GM11168 (cell line): ENCODE results near the gene UGT1A3.

Experiments
- in situ Hi-C: fragments of 300-500 bp; cut with MboI; formaldehyde crosslinking; loops from one replicate; pipeline ENCODE4 v1.12.0; 2022; ENCODE audit warnings: low sequenced_read_pairs; ENCODE audit not compliant: unreplicated experiment

UGT1A3 gene

GRCh38 chr2:233811732-233812131 is 82.9 kb downstream of the UGT1A3 start:
- in situ Hi-C loops = no loop called here

DNA sequence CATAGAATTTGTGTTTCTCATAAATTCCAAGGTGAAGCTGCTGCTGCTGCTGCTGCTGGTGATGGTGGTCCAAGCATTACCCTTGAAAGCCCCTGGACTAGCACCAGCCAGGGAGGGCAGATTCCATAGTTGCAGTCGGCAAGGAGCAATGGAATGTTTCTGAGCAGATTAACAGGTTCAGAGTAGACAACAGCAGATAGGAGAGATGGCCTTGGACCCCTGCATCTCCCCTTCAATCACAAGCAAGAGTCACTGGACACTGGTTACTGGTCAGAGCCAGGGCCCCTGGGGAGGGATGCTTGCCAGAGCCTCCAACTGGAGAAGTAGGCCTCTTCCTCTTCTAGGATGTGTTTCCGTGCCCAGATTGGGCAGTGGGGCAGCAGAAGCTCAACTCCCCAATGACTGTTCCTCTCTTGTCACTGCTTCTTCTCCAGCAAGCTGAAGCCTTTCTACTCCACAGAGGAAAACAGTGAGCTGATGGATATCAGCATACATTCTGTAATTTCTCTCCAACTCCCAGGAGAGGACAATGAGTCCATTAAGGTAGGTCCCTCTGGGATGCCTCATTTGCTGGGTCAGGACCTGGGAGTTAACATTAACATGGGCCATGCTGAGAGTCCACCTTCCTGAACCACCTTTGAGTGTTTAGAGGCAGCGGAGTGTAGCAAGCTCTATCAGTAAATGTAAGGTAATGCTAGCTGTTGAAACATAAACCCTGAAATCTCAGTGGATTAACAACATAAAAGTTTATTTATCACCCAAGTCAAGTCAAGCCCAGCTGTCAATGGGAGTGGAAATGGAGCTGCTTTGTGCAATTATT is 84.6 kb downstream of the UGT1A3 start:
- in situ Hi-C loops = no loop called here

DNA sequence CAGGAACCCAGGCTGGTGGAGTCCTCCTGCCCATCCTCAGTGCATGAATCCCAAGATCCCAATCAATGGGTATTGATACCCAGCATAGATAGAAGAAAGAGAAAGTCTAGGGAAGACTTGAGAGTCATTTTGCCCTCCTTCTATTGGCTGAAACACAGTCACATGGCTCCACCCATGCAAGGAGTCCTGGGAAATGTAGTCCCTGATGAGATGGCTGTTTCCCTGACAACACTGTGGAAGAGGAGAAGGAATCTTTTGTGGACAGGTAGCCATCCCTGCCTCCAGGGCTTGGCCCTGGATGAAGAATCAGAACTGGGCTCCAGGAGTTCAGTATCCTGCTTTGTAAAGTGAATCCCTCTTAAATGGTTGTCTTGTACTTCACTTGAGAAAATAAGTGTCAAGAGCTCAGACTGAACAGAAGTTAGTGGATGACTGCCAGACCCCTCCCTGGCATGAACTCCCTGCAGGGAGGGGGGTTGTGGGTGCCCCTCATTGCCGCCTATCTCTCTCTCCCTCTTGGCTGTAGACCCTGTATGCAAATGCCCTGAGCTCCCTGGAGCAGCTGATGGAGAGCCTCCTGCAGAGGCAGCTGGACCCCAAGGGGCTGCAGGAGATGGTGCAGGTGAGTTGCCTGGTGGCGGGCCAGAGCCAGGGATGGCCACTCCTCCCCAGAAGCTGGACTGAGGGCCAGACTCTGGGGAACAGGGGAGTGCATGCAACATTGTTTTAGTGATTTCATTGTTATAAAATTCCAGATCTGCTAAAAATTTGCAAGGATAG is 85.4 kb downstream of the UGT1A3 start:
- in situ Hi-C loops = no loop called here

- in situ Hi-C loops = no loop called here
Measured at GRCh38 chr2:233815861-233816260, 87.0 kb downstream of the UGT1A3 start.

DNA sequence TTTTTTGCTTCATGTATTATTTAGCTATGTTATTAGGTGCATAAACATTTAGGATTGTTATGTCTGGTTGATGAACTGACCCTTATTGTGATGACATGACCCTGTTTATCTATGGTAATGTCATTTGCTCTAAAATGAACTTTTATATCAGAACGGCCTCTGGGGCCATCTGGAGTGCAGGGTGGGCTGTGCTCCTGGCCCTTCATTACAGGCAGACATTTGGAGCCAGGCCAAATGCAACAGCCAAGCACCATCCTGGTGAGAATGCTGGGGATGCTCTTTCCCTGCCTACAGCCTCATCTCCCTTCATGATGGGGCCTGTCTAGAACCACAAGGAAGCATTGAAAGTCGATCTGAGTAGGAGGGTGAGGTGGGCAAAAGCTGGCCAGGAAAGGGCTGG is 87.5 kb downstream of the UGT1A3 start:
- in situ Hi-C loops = no loop called here

GRCh38 chr2:233816771-233817170 is 87.9 kb downstream of the UGT1A3 start:
- in situ Hi-C loops = no loop called here

- in situ Hi-C loops = no loop called here
Measured at GRCh38 chr2:233817361-233817911, 88.6 kb downstream of the UGT1A3 start.

DNA sequence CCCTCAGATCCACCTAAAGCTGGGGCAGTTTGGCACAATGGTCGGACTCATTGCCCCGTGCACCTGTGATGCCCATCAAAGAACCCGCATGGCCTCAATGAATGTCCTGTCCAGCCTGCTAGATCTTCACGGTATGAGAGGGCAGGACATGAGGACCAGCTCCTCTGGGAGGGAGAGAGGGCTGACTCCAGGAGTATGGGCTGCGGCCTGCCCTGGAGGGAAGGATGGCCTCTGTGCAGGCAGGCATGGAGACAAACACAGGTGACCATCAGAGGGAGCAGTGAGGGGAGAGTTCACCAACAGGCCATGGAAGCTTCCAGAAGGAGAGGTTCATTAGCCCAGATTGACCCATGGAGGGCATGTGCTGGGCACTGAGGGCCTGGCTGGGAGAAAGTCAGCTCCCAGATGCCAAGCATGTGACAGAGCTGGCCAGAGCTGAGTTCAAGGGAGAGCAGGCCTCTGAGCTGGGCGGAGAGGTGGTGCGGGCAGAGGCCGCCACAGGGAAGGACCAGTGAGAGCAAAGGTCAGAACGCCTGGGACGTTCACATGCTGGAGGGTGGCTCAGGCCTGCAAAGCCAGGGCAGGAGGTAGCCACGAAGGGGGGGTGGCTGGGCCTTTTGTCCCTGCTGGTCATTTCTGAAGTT is 89.3 kb downstream of the UGT1A3 start:
- in situ Hi-C loops = no loop called here

DNA sequence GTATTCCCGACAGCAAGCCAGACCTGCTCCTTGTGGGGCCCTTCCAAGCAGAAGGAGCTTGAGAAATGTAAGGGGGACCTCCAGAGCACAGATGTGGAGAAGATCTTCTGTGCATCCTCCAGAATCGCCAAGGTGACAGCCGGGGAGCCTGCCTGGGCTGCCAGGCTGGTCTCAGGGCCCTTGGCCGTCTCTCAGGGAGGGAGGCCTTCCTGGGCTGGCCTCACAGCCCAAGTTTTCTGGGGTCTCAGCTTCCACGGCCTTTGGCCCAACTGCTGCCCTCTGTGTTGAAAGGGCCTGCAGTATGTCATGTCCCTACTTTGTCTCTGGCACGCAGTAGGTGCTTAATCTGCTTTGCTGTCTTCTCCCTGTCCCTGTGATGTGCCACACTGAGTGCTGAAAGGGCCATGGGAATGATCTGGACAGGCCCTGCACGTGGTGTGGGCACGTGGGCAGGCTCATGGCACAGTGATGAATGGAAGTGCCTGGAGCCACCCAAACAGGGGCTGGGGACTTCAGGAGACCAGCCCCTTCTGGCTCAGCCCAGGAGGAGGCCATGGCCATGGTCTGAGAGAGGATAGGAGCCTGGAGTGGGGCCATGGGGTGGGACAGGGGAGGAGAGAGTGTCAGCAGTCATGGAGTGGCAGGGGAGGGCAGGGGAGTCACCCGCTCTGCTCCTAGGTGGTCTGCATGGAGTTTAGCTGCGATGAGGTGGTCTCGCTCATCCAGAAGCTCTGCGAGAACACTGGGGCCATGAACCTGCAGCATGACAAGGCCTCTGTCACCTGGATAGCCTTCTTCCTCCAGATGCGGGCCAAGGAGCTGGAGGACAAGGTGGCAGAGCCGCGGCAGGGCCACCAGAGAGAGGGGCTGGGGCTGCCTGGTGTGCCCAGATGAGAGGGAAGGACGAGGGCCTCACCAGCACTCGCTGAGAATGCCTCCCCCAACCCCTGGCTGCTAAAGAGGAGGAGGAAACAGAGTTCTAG is 90.1 kb downstream of the UGT1A3 start:
- in situ Hi-C loops = no loop called here

DNA sequence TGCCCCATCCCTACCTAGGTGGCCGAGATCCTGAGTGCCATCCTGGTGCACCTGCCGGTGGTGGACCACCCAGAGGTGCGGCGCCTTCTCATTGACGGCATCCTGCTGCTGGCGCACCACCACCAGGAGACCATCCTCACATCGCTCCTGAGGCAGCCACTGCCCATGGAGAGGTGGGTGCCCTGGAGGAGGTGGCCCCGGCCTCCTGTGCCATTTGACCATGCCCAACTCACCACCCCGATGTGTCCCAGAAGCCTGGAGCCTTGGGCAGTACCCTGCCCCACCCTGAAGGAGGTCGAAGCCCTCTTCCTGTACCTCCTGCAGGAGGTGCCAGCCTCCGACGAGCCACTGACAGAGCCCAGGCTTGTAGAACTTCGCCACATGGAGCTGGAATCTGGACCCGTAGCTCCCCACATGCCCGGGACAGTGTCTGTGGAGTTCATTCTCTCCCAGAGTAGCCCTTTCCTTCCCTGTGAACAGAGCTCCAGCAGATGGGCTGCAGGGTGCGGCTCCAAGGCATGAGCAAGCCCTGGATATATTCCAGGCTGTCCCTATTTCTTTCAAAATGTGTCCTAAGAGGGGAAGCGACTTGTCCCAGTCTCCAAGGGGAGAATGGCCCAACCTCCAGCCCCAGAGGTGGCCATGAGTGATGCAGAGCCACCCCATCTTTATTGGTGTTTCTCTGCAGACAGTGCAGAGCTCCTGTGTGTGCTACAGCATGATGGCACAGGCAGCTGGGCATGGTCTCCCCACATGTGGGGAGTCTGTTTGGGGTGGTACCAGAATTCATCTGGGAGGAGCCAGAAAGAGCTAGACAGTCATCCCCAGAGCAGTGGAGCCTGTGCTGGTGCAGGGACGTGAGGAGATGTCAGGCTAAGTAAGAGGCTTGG is 91.3 kb downstream of the UGT1A3 start:
- in situ Hi-C loops = no loop called here

DNA sequence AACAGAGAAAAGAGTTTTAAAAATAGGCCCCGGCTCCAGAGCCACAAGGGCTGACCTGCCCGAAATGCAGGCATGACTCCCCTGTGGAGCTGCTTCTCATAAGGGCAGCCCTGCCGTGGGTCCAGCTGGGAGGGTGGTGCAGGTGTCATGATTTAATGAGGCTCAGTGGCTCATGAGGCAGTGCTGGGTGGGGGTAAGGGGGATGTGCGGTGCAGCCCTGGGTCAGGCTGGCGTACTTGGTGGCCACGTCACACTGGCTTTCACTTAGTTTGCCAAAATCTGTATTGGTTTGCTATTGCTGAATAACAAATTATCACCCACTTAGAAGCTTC is 91.9 kb downstream of the UGT1A3 start:
- in situ Hi-C loops = no loop called here

- in situ Hi-C loops = no loop called here
Measured at GRCh38 chr2:233821196-233821595, 92.4 kb downstream of the UGT1A3 start.

GRCh38 chr2:233821709-233822100 is 92.9 kb downstream of the UGT1A3 start:
- in situ Hi-C loops = no loop called here

DNA sequence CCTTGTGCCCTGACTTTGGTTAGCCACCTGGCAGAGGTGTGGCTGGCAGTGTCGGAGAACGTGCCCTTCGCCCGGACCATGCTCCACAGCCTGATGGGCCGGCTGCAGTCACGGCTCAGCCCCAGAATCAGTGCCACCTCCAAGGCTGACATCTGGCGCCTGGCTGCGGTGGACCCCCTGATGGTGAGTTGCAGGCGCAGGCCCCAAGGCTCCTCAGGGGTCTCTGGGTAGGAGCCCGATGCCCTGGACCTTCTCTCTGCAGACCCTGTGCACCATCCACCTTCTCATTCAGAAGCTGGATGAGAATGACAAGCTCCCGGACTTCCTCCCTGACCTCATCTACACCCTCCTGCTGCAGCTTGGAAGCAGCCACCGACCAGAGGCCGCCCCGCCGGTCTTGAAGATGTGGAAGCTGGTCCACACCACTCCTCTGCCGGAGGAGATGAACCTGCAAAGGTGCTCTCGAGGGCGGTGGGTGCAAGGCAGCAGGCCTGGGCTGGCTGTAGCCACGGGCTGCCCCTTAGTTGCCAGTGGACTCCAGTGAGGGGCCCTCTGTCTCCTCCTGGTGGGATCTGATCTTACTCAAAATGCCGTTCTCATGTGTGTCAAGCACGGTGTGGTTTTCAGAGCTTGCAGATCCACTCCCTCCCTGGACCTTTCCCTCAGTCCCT is 93.4 kb downstream of the UGT1A3 start:
- in situ Hi-C loops = no loop called here
